Neutrophil (primary cell): ENCODE measurements around the gene NKAIN1.
"Not testable (repeated sequence)": the region's sequence is repeated elsewhere in the genome, so short reads cannot be mapped to it uniquely, and the experiment has no call there.

Experiments
- H3K27ac ChIP-seq: fragments of 200-600 bp; sonication (generic); 2 replicates; pipeline ENCODE4 v1.5.1; 2016; ENCODE audit warnings: mild to moderate bottlenecking, moderate library complexity
- H3K27me3 ChIP-seq: fragments of 200-600 bp; sonication (generic); 2 replicates; pipeline ENCODE4 v1.6.0; 2016; ENCODE audit warnings: mild to moderate bottlenecking
- H3K36me3 ChIP-seq: fragments of 200-600 bp; sonication (generic); 2 replicates; pipeline ENCODE4 v1.5.1; 2017
- H3K4me1 ChIP-seq, 2 experiments: fragments of 200-600 bp in 1 of 2; sonication (generic) in 1 of 2; 1 replicate in 1 of 2; 2 replicates in 1 of 2; pipeline versions ENCODE4 v1.5.1 to v1.6.1; 2013 to 2016; ENCODE audit warnings: low read depth in 1 of 2, low read length in 1 of 2, mild to moderate bottlenecking in 1 of 2, moderate library complexity in 1 of 2; ENCODE audit not compliant: control insufficient read depth in 1 of 2, insufficient read depth in 1 of 2
- H3K4me3 ChIP-seq, 2 experiments: fragments of 200-600 bp in 1 of 2; sonication (generic) in 1 of 2; 1 replicate in 1 of 2; 2 replicates in 1 of 2; pipeline ENCODE4 v1.5.1; 2013 to 2016; ENCODE audit warnings: low read depth in 1 of 2, low read length in 1 of 2, mild to moderate bottlenecking in 1 of 2, moderate library complexity in 1 of 2
- H3K9me3 ChIP-seq: fragments of 200-600 bp; sonication (generic); 2 replicates; pipeline ENCODE4 v1.5.1; 2016
- CTCF ChIP-seq: fragments of 200-600 bp; sonication (generic); IDR thresholded peaks from 2 replicates; pipeline ENCODE4 v1.5.1; 2016; ENCODE audit warnings: antibody characterized with exemption

Gene NKAIN1

DNA sequence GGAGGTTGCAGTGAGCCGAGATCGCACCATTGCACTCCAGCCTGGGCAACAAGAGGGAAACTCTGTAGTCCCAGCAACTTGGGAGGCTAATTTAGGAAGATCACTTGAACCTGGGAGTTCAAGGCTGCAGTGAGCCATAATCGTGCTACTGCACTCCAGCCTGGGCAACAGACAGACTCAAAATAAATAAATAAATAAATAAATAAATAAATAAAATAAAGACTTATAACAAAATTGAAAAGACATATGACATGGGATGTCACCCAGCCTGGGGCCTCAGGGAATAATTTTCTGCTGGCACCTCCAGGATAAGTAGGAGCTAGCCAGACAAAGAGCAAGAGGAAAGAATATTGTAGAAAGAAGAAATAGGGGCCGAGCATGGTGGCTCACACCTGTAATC lies 96.2 kb downstream of the NKAIN1 start:
- Histone ChIP-seq H3K36me3 (no peaks in the 10 kb centered on the region), H3K4me3 (no peak overlapping the region), H3K27me3 (no peaks in the 10 kb centered on the region), H3K4me1 (no peaks in the 10 kb centered on the region), H3K9me3 (no peaks in the 10 kb centered on the region), H3K27ac (no peak overlapping the region)
- TF ChIP-seq CTCF = no peak

GRCh38 chr1:31142406-31142805 lies 97.3 kb downstream of the NKAIN1 start:
- Histone ChIP-seq H3K4me3 (no peak overlapping the region), H3K9me3 (no peaks in the 10 kb centered on the region), H3K27me3 (no peaks in the 10 kb centered on the region), H3K27ac (no peak overlapping the region), H3K36me3 (no peaks in the 10 kb centered on the region), H3K4me1 (no peaks in the 10 kb centered on the region)
- no peak for TF ChIP-seq CTCF

GRCh38 chr1:31140299-31140698 lies 99.4 kb downstream of the NKAIN1 start:
- Histone ChIP-seq H3K9me3 (no peaks in the 10 kb centered on the region), H3K4me1 (no peaks in the 10 kb centered on the region), H3K27me3 (no peaks in the 10 kb centered on the region), H3K27ac (no peak overlapping the region), H3K36me3 (no peaks in the 10 kb centered on the region), H3K4me3 (no peak overlapping the region)
- no peak for TF ChIP-seq CTCF

DNA sequence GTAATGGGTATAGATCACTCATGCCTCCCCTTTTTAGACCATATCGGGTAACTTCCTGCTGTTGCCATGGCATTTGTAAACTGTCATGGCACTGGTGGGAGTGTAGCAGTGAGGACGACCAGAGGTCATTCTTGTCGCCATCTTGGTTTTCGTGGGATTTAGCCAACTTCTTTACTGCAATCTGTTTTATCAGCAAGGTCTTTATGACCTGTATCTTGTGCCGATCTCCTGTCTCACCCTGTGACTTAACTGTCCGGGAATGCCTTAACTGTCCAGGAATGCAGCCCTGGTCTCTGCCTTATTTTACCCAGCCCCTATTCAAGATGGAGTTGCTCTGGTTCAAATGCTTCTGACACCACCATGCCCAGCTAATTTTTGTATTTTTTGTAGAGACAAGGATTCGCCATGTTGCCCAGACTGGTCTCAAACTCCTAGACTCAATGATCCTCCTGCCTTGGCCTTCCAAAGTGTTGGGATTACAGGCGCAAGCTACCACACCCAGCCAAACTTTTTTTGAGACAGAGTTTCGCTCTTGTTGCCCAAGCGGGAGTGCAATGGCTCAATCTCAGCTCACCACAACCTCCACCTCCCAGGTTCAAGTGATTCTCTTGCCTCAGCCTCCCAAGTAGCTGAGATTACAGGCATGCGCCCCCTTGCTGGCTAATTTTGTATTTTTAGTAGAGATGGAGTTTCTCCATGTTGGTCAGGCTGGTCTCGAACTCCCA lies 100.7 kb downstream of the NKAIN1 start:
- not testable (repeated sequence) for H3K27me3 ChIP-seq, H3K4me3 ChIP-seq, H3K9me3 ChIP-seq, H3K4me1 ChIP-seq, H3K36me3 ChIP-seq, H3K27ac ChIP-seq

DNA sequence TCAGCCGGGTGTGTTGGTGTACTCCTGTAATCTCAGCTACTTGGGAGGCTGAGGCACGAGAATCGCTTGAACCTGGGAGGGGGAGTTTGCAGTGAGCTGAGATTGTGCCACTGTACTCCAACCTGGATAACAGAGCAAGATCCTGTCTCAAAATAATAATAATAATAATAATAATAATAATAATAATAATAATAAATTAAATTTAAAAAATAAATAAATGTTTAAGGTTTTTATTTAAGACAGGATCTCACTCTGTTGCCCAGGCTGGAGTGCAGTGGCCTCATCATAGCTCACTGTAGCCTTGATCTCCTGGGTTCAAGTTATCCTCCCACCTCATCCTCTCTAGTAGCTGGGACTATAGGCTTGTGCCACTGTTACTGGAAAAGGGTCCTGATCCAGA lies 101.8 kb downstream of the NKAIN1 start:
- H3K27ac ChIP-seq, H3K4me3 ChIP-seq, H3K4me1 ChIP-seq, H3K36me3 ChIP-seq, H3K27me3 ChIP-seq, H3K9me3 ChIP-seq: not testable (repeated sequence)

DNA sequence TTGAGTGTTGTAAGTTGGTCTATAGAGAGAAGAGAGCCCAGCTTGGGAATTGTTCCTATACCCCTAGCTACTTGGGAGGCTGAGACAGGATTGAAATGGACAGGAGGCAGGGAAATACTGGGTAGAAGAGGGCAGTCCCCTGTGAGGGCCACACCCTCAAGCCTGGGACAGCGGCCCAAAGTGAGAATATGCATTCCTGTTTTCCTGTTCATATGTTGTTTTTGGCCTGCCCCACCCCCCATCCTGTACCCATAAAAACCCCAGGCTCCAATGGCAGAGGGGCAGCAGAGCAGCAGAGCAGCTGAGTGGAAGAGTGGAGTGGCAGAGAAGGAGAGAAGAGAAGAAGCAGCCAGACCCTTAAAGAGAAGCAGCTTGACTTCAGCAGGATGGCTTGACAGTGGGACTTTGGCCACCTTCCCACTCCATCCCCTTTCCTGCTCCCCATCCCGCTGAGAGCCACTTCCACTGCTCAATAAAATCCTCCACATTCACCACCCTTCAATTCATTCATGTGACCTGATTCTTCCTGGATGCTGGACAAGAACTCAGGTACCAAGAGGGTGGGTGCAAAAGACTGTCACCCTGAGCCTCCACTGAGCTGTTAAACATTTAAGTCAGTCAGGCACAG lies 103.6 kb downstream of the NKAIN1 start:
- Histone ChIP-seq H3K4me1 (no peaks in the 10 kb centered on the region), H3K9me3 (no peaks in the 10 kb centered on the region), H3K27ac (no peak overlapping the region), H3K4me3 (no peak overlapping the region), H3K36me3 (no peaks in the 10 kb centered on the region), H3K27me3 (no peaks in the 10 kb centered on the region)
- TF ChIP-seq CTCF = no peak
